HepG2 (cell line): ENCODE data around the gene USH2A. TPM values are rescaled to one million over a fixed set of nuclear protein-coding genes. Genes with fewer than 3 reads are reported as not detected.

Source experiments
- ATAC-seq: fragments of 200-7000 bp; cut with Tn5 transposase; 3 replicates; pipeline ENCODE4 v1.9.1; 2020; ENCODE audit warnings: mild to moderate bottlenecking, moderate library complexity
- BruUV-seq: library from RNA; stranded (reverse); fragments of 400-500 nt; replicated peaks from 2 replicates; lab custom pipeline; 2021; lab: Mats Ljungman, UMichigan
- CTCF ChIA-PET: fragments of 300-600 bp; formaldehyde crosslinking; extraction: SDS; loops from one replicate; lab custom pipeline; 2021; ENCODE audit warnings: low total read pairs, inconsistent platforms, low intra/inter-chr PET ratio; lab: Yijun Ruan, JAX
- POLR2A ChIA-PET: fragments of 350-600 bp; sonication (Branson Sonifier 250); formaldehyde crosslinking; loops from one replicate; lab custom pipeline; 2020; ENCODE audit warnings: antibody characterized with exemption, inconsistent platforms; lab: Yijun Ruan, JAX
- DNase-seq: peaks from one replicate; pipeline ENCODE4 v3.0.0-alpha.2; 2015; ENCODE audit warnings: low spot score
- FAIRE-seq: peaks from 3 replicates; lab custom pipeline; 2011; peaks lifted over from hg19 to GRCh38; lab: Jason Lieb, UNC
- H2AFZ ChIP-seq: one replicate; pipeline ENCODE4 v1.6.1; 2011; ENCODE audit warnings: low read length, inconsistent platforms
- H3K27ac ChIP-seq: fragments of 300-600 bp; 3 replicates; pipeline ENCODE4 v1.8.0; 2011; ENCODE audit warnings: mixed run types, mild to moderate bottlenecking, mixed read lengths, low read length, inconsistent platforms; ENCODE audit not compliant: insufficient read depth; ENCODE audit errors: extremely low read length
- H3K27me3 ChIP-seq, 2 experiments: fragments of 200-600 bp in 1 of 2; 2 replicates in 1 of 2; 3 replicates in 1 of 2; pipeline versions ENCODE4 v1.6.0 to v1.8.0; 2011; ENCODE audit warnings: low read length in 2 of 2, mild to moderate bottlenecking in 2 of 2, moderate library complexity in 2 of 2, inconsistent platforms in 1 of 2; ENCODE audit not compliant: insufficient read depth in 2 of 2, control insufficient read depth in 1 of 2
- H3K36me3 ChIP-seq, 2 experiments: fragments of 200-600 bp in 1 of 2; replicated peaks in 1 of 2; 2 replicates in 1 of 2; 3 replicates in 1 of 2; pipeline versions ENCODE4 v1.5.1 to v1.8.0; 2011; ENCODE audit warnings: low read length in 2 of 2, inconsistent platforms in 1 of 2; ENCODE audit not compliant: insufficient read depth in 2 of 2, control insufficient read depth in 1 of 2
- H3K4me1 ChIP-seq: 2 replicates; pipeline ENCODE4 v1.5.1; 2012; ENCODE audit warnings: low read length, inconsistent platforms; ENCODE audit not compliant: insufficient read depth
- H3K4me2 ChIP-seq: 2 replicates; pipeline ENCODE4 v1.6.0; 2011; ENCODE audit warnings: low read depth, low read length, inconsistent platforms
- H3K4me3 ChIP-seq, 3 experiments: fragments of 200-600 bp in 1 of 3; sonication (generic), shearing (Covaris generic) in 1 of 3; replicated peaks in 1 of 3; 2 replicates each; pipeline ENCODE4 v1.5.1; 2011 to 2016; ENCODE audit warnings: low read length in 3 of 3, inconsistent platforms in 2 of 3, low read depth in 2 of 3, mild to moderate bottlenecking in 2 of 3, control low read depth in 1 of 3, mixed read lengths in 1 of 3; ENCODE audit not compliant: insufficient read depth in 1 of 3
- H3K79me2 ChIP-seq: one replicate; pipeline ENCODE4 v1.6.1; 2011; ENCODE audit warnings: low read length, inconsistent platforms; ENCODE audit not compliant: insufficient read depth
- H3K9ac ChIP-seq: 2 replicates; pipeline ENCODE4 v1.6.0; 2011; ENCODE audit warnings: mild to moderate bottlenecking, low read depth, low read length, inconsistent platforms; ENCODE audit not compliant: insufficient read depth
- H3K9me3 ChIP-seq: 2 replicates; pipeline ENCODE4 v1.5.1; 2012; ENCODE audit warnings: mild to moderate bottlenecking, low read length
- H4K20me1 ChIP-seq: 2 replicates; pipeline ENCODE4 v1.6.0; 2011; ENCODE audit warnings: inconsistent platforms, mild to moderate bottlenecking, low read length, moderate library complexity; ENCODE audit not compliant: insufficient read depth
- CBX5 ChIP-seq: sonication (generic); formaldehyde crosslinking; IDR thresholded peaks from 2 replicates; pipeline ENCODE4 v1.4.0; 2020; ENCODE audit warnings: missing genetic modification reagents, borderline replicate concordance
- CHD2 ChIP-seq: IDR thresholded peaks from 2 replicates; pipeline ENCODE4 v1.6.1; 2011; ENCODE audit warnings: low read depth, low read length, improper control_type of control experiment
- HNRNPLL ChIP-seq: fragments of 200-400 bp; formaldehyde crosslinking; IDR thresholded peaks from 2 replicates; pipeline ENCODE4 v1.6.1; 2017; ENCODE audit warnings: mild to moderate bottlenecking, low read depth, low read length; ENCODE audit not compliant: poor library complexity, severe bottlenecking
- HOXA5 ChIP-seq: sonication (generic); formaldehyde crosslinking; IDR thresholded peaks from 2 replicates; pipeline ENCODE4 v1.4.0; 2020; ENCODE audit warnings: missing genetic modification reagents
- JUN ChIP-seq: sonication (generic); formaldehyde crosslinking; IDR thresholded peaks from 2 replicates; pipeline ENCODE4 v1.4.0; 2020; ENCODE audit warnings: mild to moderate bottlenecking, missing genetic modification reagents
- MAFG ChIP-seq: sonication (generic); formaldehyde crosslinking; IDR thresholded peaks from 2 replicates; pipeline ENCODE4 v1.5.1; 2020; ENCODE audit warnings: mild to moderate bottlenecking, missing genetic modification reagents
- PCBP2 ChIP-seq: fragments of 200-400 bp; formaldehyde crosslinking; optimal IDR thresholded peaks from 2 replicates; pipeline ENCODE3; 2018; ENCODE audit warnings: low read length, low read depth; ENCODE audit not compliant: poor library complexity, severe bottlenecking
- RBFOX2 ChIP-seq: fragments of 200-400 bp; formaldehyde crosslinking; IDR thresholded peaks from 2 replicates; pipeline ENCODE4 v1.6.1; 2017; ENCODE audit warnings: low read depth, mild to moderate bottlenecking, low read length
- SMAD1 ChIP-seq: sonication (generic); formaldehyde crosslinking; IDR thresholded peaks from 2 replicates; pipeline ENCODE4 v1.4.0; 2020; ENCODE audit warnings: missing genetic modification reagents, low read depth, mild to moderate bottlenecking, borderline replicate concordance
- ZFAT ChIP-seq: sonication (generic); formaldehyde crosslinking; conservative IDR thresholded peaks from 2 replicates; pipeline ENCODE4 v1.8.1; 2023; ENCODE audit warnings: missing genetic modification reagents, inconsistent platforms
- ZNF143 ChIP-seq: sonication (generic); formaldehyde crosslinking; IDR thresholded peaks from 2 replicates; pipeline ENCODE4 v1.4.0; 2020; ENCODE audit warnings: missing genetic modification reagents
- ZNF460 ChIP-seq: sonication (generic); formaldehyde crosslinking; IDR thresholded peaks from 2 replicates; pipeline ENCODE4 v1.5.1; 2020; ENCODE audit warnings: missing genetic modification reagents, mild to moderate bottlenecking, borderline replicate concordance
- ZNF530 ChIP-seq: sonication (generic); formaldehyde crosslinking; IDR thresholded peaks from 2 replicates; pipeline ENCODE4 v1.5.0; 2020; ENCODE audit warnings: low read depth, mild to moderate bottlenecking, missing genetic modification reagents
- ZNF547 ChIP-seq: sonication (generic); formaldehyde crosslinking; IDR thresholded peaks from 2 replicates; pipeline ENCODE4 v1.5.1; 2020; ENCODE audit warnings: mild to moderate bottlenecking, missing genetic modification reagents
- ZNF597 ChIP-seq: sonication (generic); formaldehyde crosslinking; IDR thresholded peaks from 2 replicates; pipeline ENCODE4 v1.5.0; 2020; ENCODE audit warnings: missing genetic modification reagents
- ZNF879 ChIP-seq: sonication (generic); formaldehyde crosslinking; IDR thresholded peaks from 2 replicates; pipeline ENCODE4 v1.8.1; 2023; ENCODE audit warnings: missing genetic modification reagents
- ZZZ3 ChIP-seq: sonication (generic); formaldehyde crosslinking; IDR thresholded peaks from 2 replicates; pipeline ENCODE4 v1.4.0; 2020; ENCODE audit warnings: missing genetic modification reagents, mild to moderate bottlenecking, borderline replicate concordance
- WGBS: methylation state at CpG from one replicate; pipeline ENCODE4 v1.1.6; 2017; ENCODE audit warnings: low lambda C conversion rate; 5-methylcytosine and 5-hydroxymethylcytosine counted together
- in situ Hi-C: cut with HindIII; loops from 2 replicates; pipeline ENCODE4 v1.10.0; 2017; ENCODE audit warnings: low pct_unique_long_range_greater_than_20kb; ENCODE audit not compliant: extremely low pct_ligation_motif_present
- intact Hi-C: fragments of 100-400 bp; cut with micrococcal nuclease; formaldehyde crosslinking; loops from one replicate; pipeline ENCODE4 v1.10.0; 2022; ENCODE audit not compliant: unreplicated experiment
- polyA plus RNA-seq, 8 experiments: library from polyadenylated mRNA; depleted of rRNA in 3 of 8; stranded (reverse) in 7 of 8; unstranded in 1 of 8; fragments of >200 nt; fragmentation: Illumina TruSeq in 4 of 8; extraction: Trizol in 4 of 8; gene quantifications; 2 replicates each; pipeline versions ENCODE4 v1.2.1 to v1.2.3, GENCODE V29; 2011 to 2016; ENCODE audit warnings: low read depth in 4 of 8, missing spikeins in 1 of 8, mixed read lengths in 1 of 8; ENCODE audit not compliant: insufficient read depth in 1 of 8
- total RNA-seq, 5 experiments: library from RNA; depleted of rRNA; stranded (reverse); fragments of >200 nt; fragmentation: Illumina TruSeq; extraction: Trizol; gene quantifications; 2 replicates each; pipeline ENCODE4 v1.2.3, GENCODE V29; 2016; ENCODE audit warnings: low read depth in 1 of 5
- TF ChIP-seq, protein P1 (sequence below): sonication (generic); formaldehyde crosslinking; IDR thresholded peaks from 2 replicates; pipeline ENCODE4 v1.8.1; 2023; ENCODE audit warnings: missing genetic modification reagents, inconsistent platforms, borderline replicate concordance
- TF ChIP-seq, protein P2 (sequence below): sonication (generic); formaldehyde crosslinking; IDR thresholded peaks from 2 replicates; pipeline ENCODE4 v1.4.0; 2020; ENCODE audit warnings: missing genetic modification reagents, low read depth, mild to moderate bottlenecking, borderline replicate concordance

The USH2A gene
- total and polyA plus RNA-seq, 2 of the 13 experiments (the other 11 are each of a cell fraction or from before 2014, with no cell fraction given) = 0.02 TPM; not detected in 1

GRCh38 chr1:215833941-215834729 is 589.1 kb downstream of the USH2A start:
- H2AFZ ChIP-seq = no peak overlapping the region
- peaks cover 34% of the 10 kb centered on the region; the same call in 1 of the 2 replicates for H3K9me3 ChIP-seq
- in situ Hi-C loops (no loop called here), intact Hi-C loops (no loop called here)
- H3K9ac ChIP-seq = no peak overlapping the region
- ATAC-seq (no peak), DNase-seq (no peak), FAIRE-seq (no peak)
- H3K27ac ChIP-seq = no peak overlapping the region
- no TSS peak for BruUV-seq
- no peaks in the 10 kb centered on the region for H4K20me1 ChIP-seq
- H3K36me3 ChIP-seq = no peaks in the 10 kb centered on the region
- H3K4me2 ChIP-seq = no peak overlapping the region
- WGBS = 1% methylated on average over 3 of the region's 3 CpGs
- H3K79me2 ChIP-seq = no peaks in the 10 kb centered on the region
- CTCF ChIA-PET = no interaction called here
- no peaks in the 10 kb centered on the region for H3K4me1 ChIP-seq
- no peaks in the 10 kb centered on the region; a peak in 1 of 5 replicates for H3K27me3 ChIP-seq
- POLR2A ChIA-PET = no interaction called here
- no peak overlapping the region for H3K4me3 ChIP-seq
- no peak for TF ChIP-seq CBX5 (CRISPR knock-in tag)
- TF ChIP-seq RBFOX2 = no peak
- TF ChIP-seq ZNF143 (CRISPR knock-in tag) = no peak
- TF ChIP-seq, protein P1, sequence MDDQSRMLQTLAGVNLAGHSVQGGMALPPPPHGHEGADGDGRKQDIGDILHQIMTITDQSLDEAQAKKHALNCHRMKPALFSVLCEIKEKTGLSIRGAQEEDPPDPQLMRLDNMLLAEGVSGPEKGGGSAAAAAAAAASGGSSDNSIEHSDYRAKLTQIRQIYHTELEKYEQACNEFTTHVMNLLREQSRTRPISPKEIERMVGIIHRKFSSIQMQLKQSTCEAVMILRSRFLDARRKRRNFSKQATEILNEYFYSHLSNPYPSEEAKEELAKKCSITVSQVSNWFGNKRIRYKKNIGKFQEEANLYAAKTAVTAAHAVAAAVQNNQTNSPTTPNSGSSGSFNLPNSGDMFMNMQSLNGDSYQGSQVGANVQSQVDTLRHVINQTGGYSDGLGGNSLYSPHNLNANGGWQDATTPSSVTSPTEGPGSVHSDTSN (CRISPR knock-in tag) = no peak
- TF ChIP-seq ZNF879 (CRISPR knock-in tag) = no peak
- no peak for TF ChIP-seq SMAD1 (CRISPR knock-in tag)
- no peak for TF ChIP-seq MAFG (CRISPR knock-in tag)
- no peak for TF ChIP-seq ZNF530 (CRISPR knock-in tag)
- TF ChIP-seq ZNF460 (CRISPR knock-in tag) = no peak
- TF ChIP-seq, protein P2, sequence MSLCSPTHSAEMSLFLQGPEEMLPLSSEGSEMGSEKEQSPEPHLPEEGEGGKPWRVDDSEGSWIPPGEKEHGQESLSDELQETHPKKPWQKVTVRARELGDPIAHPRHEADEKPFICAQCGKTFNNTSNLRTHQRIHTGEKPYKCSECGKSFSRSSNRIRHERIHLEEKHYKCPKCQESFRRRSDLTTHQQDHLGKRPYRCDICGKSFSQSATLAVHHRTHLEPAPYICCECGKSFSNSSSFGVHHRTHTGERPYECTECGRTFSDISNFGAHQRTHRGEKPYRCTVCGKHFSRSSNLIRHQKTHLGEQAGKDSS (CRISPR knock-in tag) = no peak
- no peak for TF ChIP-seq HNRNPLL
- no peak for TF ChIP-seq JUN
- no peak for TF ChIP-seq HOXA5 (CRISPR knock-in tag)
- TF ChIP-seq ZNF547 = no peak
- no peak for TF ChIP-seq PCBP2
- TF ChIP-seq CHD2 = no peak
- TF ChIP-seq ZFAT (CRISPR knock-in tag) = no peak
- TF ChIP-seq ZNF597 (CRISPR knock-in tag) = no peak
- no peak for TF ChIP-seq ZZZ3 (CRISPR knock-in tag)
